Astrocyte (in vitro differentiated cells and primary cell): ENCODE data around the gene RIOK2.

ENCODE experiments used
- CTCF ChIP-seq: IDR thresholded peaks from 2 replicates; pipeline ENCODE4 v1.5.1; 2011; ENCODE audit warnings: low read depth, mild to moderate bottlenecking, inconsistent platforms, low read length, moderate library complexity; ENCODE audit not compliant: insufficient read depth
- EZH2 ChIP-seq: IDR thresholded peaks from 2 replicates; pipeline ENCODE4 v1.6.1; 2012; ENCODE audit warnings: mild to moderate bottlenecking, low read length, inconsistent platforms; ENCODE audit not compliant: insufficient read depth

DNA sequence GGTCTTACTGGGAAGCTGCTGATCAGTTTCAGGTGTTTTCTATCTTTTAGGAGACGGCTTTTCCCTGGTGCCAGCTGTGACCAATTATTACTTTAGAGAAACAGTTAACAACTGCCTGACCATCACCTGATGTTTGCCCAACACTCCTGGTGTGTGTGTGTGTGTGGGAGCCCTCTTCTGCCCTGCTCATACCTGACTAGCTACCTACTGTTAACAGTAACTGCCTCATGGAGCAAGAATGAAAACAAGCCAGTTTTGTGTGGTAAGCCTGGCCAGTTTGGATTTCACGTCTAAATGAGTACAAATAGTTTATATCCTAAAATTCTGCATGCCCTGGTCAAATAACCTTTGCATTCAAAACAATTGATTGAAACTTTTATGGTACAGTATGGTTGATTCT is 46.1 kb upstream of the RIOK2 start:
- TF ChIP-seq CTCF = no peak
- TF ChIP-seq EZH2 = no peak
